K562 (cell line): ENCODE results near the gene BACH1. TPM values are rescaled to one million over a fixed set of nuclear protein-coding genes. Genes with fewer than 3 reads are reported as not detected.

Source experiments
- ATAC-seq: fragments of 200-7000 bp; cut with Tn5 transposase; 3 replicates; pipeline ENCODE4 v1.9.1; 2020; ENCODE audit warnings: moderate library complexity
- BruUV-seq: library from RNA; stranded (reverse); fragments of 400-500 nt; replicated peaks from 2 replicates; lab custom pipeline; 2021; lab: Mats Ljungman, UMichigan
- CTCF ChIA-PET: fragments of 300-600 bp; formaldehyde crosslinking; extraction: SDS; loops from one replicate; lab custom pipeline; 2021; ENCODE audit warnings: low intra/inter-chr PET ratio; lab: Yijun Ruan, JAX
- POLR2A ChIA-PET: fragments of 300-600, 350-650 bp; sonication (Branson Sonifier 250); formaldehyde crosslinking; extraction: SDS; loops from one replicate; lab custom pipeline; 2021; ENCODE audit warnings: antibody characterized with exemption, inconsistent platforms; lab: Yijun Ruan, JAX
- DNase-seq, 4 experiments: peaks; one replicate each; pipeline versions ENCODE4 v3.0.0 to v3.0.0-alpha.2; 2011 to 2018; ENCODE audit warnings: low spot score in 3 of 4, mixed read lengths in 3 of 4; ENCODE audit errors: extremely low read depth in 1 of 4
- FAIRE-seq: peaks from 2 replicates; lab custom pipeline; 2011; peaks lifted over from hg19 to GRCh38; lab: Jason Lieb, UNC
- H2AFZ ChIP-seq: 2 replicates; pipeline ENCODE4 v1.6.0; 2011; ENCODE audit warnings: low read depth, low read length, control low read depth, inconsistent platforms
- H3K27ac ChIP-seq: fragments of 200-600 bp; 3 replicates; pipeline ENCODE4 v1.8.0; 2011; ENCODE audit warnings: low read depth, mild to moderate bottlenecking, control low read depth, inconsistent platforms, low read length, moderate library complexity, mixed read lengths; ENCODE audit errors: extremely low read depth
- H3K27me3 ChIP-seq, 2 experiments: fragments of 300-600 bp in 1 of 2; 2 replicates in 1 of 2; 3 replicates in 1 of 2; pipeline versions ENCODE4 v1.6.0 to v1.8.0; 2011; ENCODE audit warnings: inconsistent platforms in 2 of 2, low read length in 2 of 2, mild to moderate bottlenecking in 1 of 2, mixed read lengths in 1 of 2, moderate library complexity in 1 of 2; ENCODE audit not compliant: control insufficient read depth in 2 of 2, insufficient read depth in 2 of 2
- H3K36me3 ChIP-seq: fragments of 300-600 bp; 3 replicates; pipeline ENCODE4 v1.8.0; 2011; ENCODE audit warnings: mild to moderate bottlenecking, low read length, inconsistent platforms; ENCODE audit not compliant: control insufficient read depth, insufficient read depth
- H3K4me1 ChIP-seq, 2 experiments: fragments of 200-600 bp in 1 of 2; replicated peaks in 1 of 2; 2 replicates in 1 of 2; 3 replicates in 1 of 2; pipeline versions ENCODE4 v1.5.1 to v1.8.0; 2011; ENCODE audit warnings: inconsistent platforms in 2 of 2, low read length in 2 of 2, mild to moderate bottlenecking in 1 of 2, mixed read lengths in 1 of 2, moderate library complexity in 1 of 2; ENCODE audit not compliant: control insufficient read depth in 2 of 2, insufficient read depth in 2 of 2
- H3K4me2 ChIP-seq: 2 replicates; pipeline ENCODE4 v1.6.1; 2011; ENCODE audit warnings: low read length, control low read depth, inconsistent platforms, mixed read lengths; ENCODE audit not compliant: insufficient read depth
- H3K4me3 ChIP-seq: fragments of 200-600 bp; sonication (generic), shearing (Covaris generic); 2 replicates; pipeline ENCODE4 v1.5.1; 2016; ENCODE audit warnings: control low read depth, inconsistent platforms
- H3K79me2 ChIP-seq: fragments of 200-600 bp; 3 replicates; pipeline ENCODE4 v1.8.0; 2011; ENCODE audit warnings: low read length, inconsistent platforms; ENCODE audit not compliant: control insufficient read depth, insufficient read depth
- H3K9ac ChIP-seq, 2 experiments: 2 replicates each; pipeline versions ENCODE4 v1.6.0 to v1.6.1; 2011; ENCODE audit warnings: low read depth in 2 of 2, low read length in 2 of 2, control low read depth in 1 of 2, inconsistent platforms in 1 of 2, mild to moderate bottlenecking in 1 of 2, mixed read lengths in 1 of 2; ENCODE audit not compliant: insufficient read depth in 1 of 2
- H3K9me1 ChIP-seq: one replicate; pipeline ENCODE4 v1.6.0; 2011; ENCODE audit warnings: inconsistent platforms, mild to moderate bottlenecking, low read length, moderate library complexity; ENCODE audit not compliant: control insufficient read depth, insufficient read depth
- H3K9me3 ChIP-seq: replicated peaks from 2 replicates; pipeline ENCODE4 v1.5.1; 2011; ENCODE audit warnings: low read depth, low read length, inconsistent platforms; ENCODE audit not compliant: control insufficient read depth, insufficient read depth
- H4K20me1 ChIP-seq: replicated peaks from 2 replicates; pipeline ENCODE4 v1.6.1; 2011; ENCODE audit warnings: low read length, inconsistent platforms, mixed read lengths; ENCODE audit not compliant: control insufficient read depth, insufficient read depth
- ADNP ChIP-seq: fragments of 200-800 bp; sonication (Bioruptor generic); IDR thresholded peaks from 2 replicates; pipeline ENCODE4 v1.6.1; 2016; ENCODE audit warnings: missing genetic modification characterization, missing compliant biosample characterization
- BCLAF1 ChIP-seq, 2 experiments: fragments of 450-650 bp in 1 of 2; IDR thresholded peaks; 2 replicates each; pipeline ENCODE4 v1.6.1; 2011 to 2017; ENCODE audit warnings: low read depth in 2 of 2, antibody characterized with exemption in 1 of 2, borderline replicate concordance in 1 of 2, low read length in 1 of 2, mild to moderate bottlenecking in 1 of 2, mixed read lengths in 1 of 2; ENCODE audit not compliant: control insufficient read depth in 1 of 2
- COPS2 ChIP-seq: fragments of 450-650 bp; conservative IDR thresholded peaks from 2 replicates; pipeline ENCODE4 v1.6.1; 2016; ENCODE audit warnings: mild to moderate bottlenecking, moderate library complexity
- FUS ChIP-seq: fragments of 200-400 bp; formaldehyde crosslinking; optimal IDR thresholded peaks from 2 replicates; pipeline ENCODE3; 2017; ENCODE audit warnings: low read depth, low read length
- HES1 ChIP-seq: fragments of 450-650 bp; IDR thresholded peaks from 2 replicates; pipeline ENCODE4 v1.6.1; 2016; ENCODE audit warnings: low read depth, mild to moderate bottlenecking, moderate library complexity
- SRSF7 ChIP-seq: fragments of 200-400 bp; formaldehyde crosslinking; optimal IDR thresholded peaks from 2 replicates; pipeline ENCODE3; 2017; ENCODE audit warnings: mild to moderate bottlenecking, low read depth, low read length
- ZBED1 ChIP-seq: IDR thresholded peaks from 2 replicates; pipeline ENCODE4 v1.6.1; 2014
- ZC3H8 ChIP-seq: fragments of 450-650 bp; IDR thresholded peaks from 2 replicates; pipeline ENCODE4 v1.6.1; 2017
- WGBS: fragments of 100-300 bp; shearing (Covaris generic); methylation state at CpG from one replicate; pipeline ENCODE4 v1.1.6; 2016; ENCODE audit warnings: low coverage, mixed read lengths; ENCODE audit not compliant: insufficient coverage; ENCODE audit errors: missing lambda C conversion rate; 5-methylcytosine and 5-hydroxymethylcytosine counted together
- in situ Hi-C: fragments of 300-500 bp; cut with MboI; formaldehyde crosslinking; loops from 4 replicates; pipeline ENCODE4 v1.15.0; 2018; ENCODE audit warnings: inconsistent platforms, mixed read lengths
- intact Hi-C: fragments of 100-400 bp; cut with micrococcal nuclease; formaldehyde crosslinking; loops from 2 replicates; pipeline ENCODE4 v1.14.2; 2022
- polyA plus RNA-seq, 8 experiments: library from polyadenylated mRNA; depleted of rRNA in 4 of 8; stranded (reverse) in 5 of 8; unstranded in 3 of 8; fragments of >200 nt; fragmentation: Nextera tagmentation in 2 of 8; fragmentation: Illumina TruSeq in 1 of 8; extraction: Ambion mirVana in 2 of 8; extraction: Trizol in 1 of 8; gene quantifications; 2 replicates each; pipeline versions ENCODE4 v1.2.1 to v1.2.3, GENCODE V29; 2011 to 2014; ENCODE audit warnings: inconsistent platforms in 1 of 8, missing spikeins in 1 of 8
- total RNA-seq, 7 experiments: library from RNA; depleted of rRNA in 6 of 7; stranded (reverse); fragments of >200 nt in 6 of 7; fragmentation: Illumina TruSeq in 2 of 7; extraction: Trizol in 2 of 7; gene quantifications; 2 replicates each; pipeline versions ENCODE4 v1.2.1 to v1.2.3, GENCODE V29; 2011 to 2021; ENCODE audit warnings: low replicate concordance in 1 of 7

BACH1 gene
- total and polyA plus RNA-seq, 9 of the 15 experiments (the other 6 are each of a cell fraction or from before 2014, with no cell fraction given) = 10.6 to 58.5 (median 28.6) TPM

GRCh38 chr21:29359718-29360117, 61.0 kb downstream of the BACH1 start:
- Histone ChIP-seq H3K4me3 (no peak overlapping the region), H2AFZ (no peak overlapping the region), H3K9me1 (no peaks in the 10 kb centered on the region), H3K79me2 (no peaks in the 10 kb centered on the region), H3K27me3 (no peaks in the 10 kb centered on the region), H3K9me3 (peaks cover 7% of the 10 kb centered on the region; the same call in 1 of the 2 replicates), H3K36me3 (peaks cover 23% of the 10 kb centered on the region; the same call in 2 of the 3 replicates), H3K4me1 (peaks cover 0 to 7% of the 10 kb centered on the region in 2 experiments; a peak in 2 of 5 replicates), H3K27ac (no peak overlapping the region), H3K9ac (no peak overlapping the region), H3K4me2 (no peak overlapping the region), H4K20me1 (no peaks in the 10 kb centered on the region)
- POLR2A ChIA-PET = no interaction called here
- no peak for DNase-seq
- CTCF ChIA-PET = no interaction called here
- BruUV-seq = no TSS peak
- in situ Hi-C loops (no loop called here), intact Hi-C loops (no loop called here)
- no peak for ATAC-seq
- WGBS = 83% methylated on average over 3 of the region's 3 CpGs
- no peak for FAIRE-seq
- TF ChIP-seq BCLAF1 (IDR thresholded peaks at IDR 0.05; ENCODE audit: borderline replicate concordance in 1 of 2, control insufficient read depth in 1 of 2, low read depth in 2 of 2, low read length in 1 of 2) (no peak), SRSF7 (no peak), ZC3H8 (no peak), FUS (no peak), HES1 (no peak), ZBED1 (no peak), COPS2 (no peak), ADNP (tag) (no peak)
